ENCODE results near the gene MMEL1. TPM values are rescaled to one million over a fixed set of nuclear protein-coding genes. Genes with fewer than 3 reads are reported as not detected.

MMEL1 gene
- total RNA-seq, 1 experiment from 2014 or later = 0.46 TPM

DNA sequence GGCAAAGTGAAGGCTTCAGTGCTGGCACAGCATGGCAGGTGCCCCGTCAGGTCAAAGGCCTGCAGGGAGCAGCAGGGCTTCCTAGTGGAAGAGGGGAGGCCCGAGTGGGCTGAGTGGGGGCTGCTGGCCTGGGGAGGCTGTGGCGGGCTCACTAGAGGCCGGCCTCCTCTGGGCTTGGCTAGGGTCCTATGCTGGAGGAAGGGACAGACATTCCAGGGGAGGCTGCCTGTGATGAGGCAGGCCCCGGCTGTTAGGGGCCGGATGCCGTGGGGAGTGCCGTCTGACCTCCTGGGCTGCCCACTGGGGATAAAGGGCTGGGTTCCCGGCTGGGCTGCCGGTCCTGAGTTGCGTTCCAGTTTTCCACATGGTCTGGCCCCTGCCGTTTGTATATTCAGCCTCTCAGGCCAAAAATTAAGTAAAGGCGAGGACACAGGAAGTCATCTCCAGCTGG, 25.1 kb downstream of the MMEL1 start:
- in situ Hi-C loops (cut with HindIII; ENCODE audit: low pct_unique_long_range_greater_than_20kb, low sequenced_read_pairs) = no loop called here
- Histone ChIP-seq H3K9me3 (ENCODE audit: control insufficient read depth, insufficient read depth, low read depth, low read length) (no peaks in the 10 kb centered on the region), H3K27me3 (ENCODE audit: control insufficient read depth, insufficient read depth, low read length) (no peaks in the 10 kb centered on the region), H3K36me3 (ENCODE audit: control insufficient read depth, insufficient read depth, low read length) (no peaks in the 10 kb centered on the region), H3K4me1 (ENCODE audit: control insufficient read depth, insufficient read depth, low read length) (no peaks in the 10 kb centered on the region), H3K27ac (ENCODE audit: low read length) (no peak overlapping the region), H3K4me3 (ENCODE audit: low read depth in 2 of 2, low read length in 2 of 2) (no peak overlapping the region)
- ATAC-seq (no peak), DNase-seq (ENCODE audit: low read depth, low spot score) (no peak)
- no TSS peak for BruUV-seq (replicated peaks)
- CTCF ChIA-PET = no interaction called here
- TF ChIP-seq TCF7L2 (IDR thresholded peaks at IDR 0.05; ENCODE audit: low read depth, low read length) = no peak
- intact Hi-C loops (cut with micrococcal nuclease; ENCODE audit: unreplicated experiment) = no loop called here
- POLR2A ChIA-PET = no interaction called here

- Histone ChIP-seq H3K27me3 (ENCODE audit: control insufficient read depth, insufficient read depth, low read length) (no peaks in the 10 kb centered on the region), H3K9me3 (ENCODE audit: control insufficient read depth, insufficient read depth, low read depth, low read length) (no peaks in the 10 kb centered on the region), H3K36me3 (ENCODE audit: control insufficient read depth, insufficient read depth, low read length) (no peaks in the 10 kb centered on the region), H3K4me3 (ENCODE audit: low read depth in 2 of 2, low read length in 2 of 2) (no peak overlapping the region), H3K4me1 (ENCODE audit: control insufficient read depth, insufficient read depth, low read length) (no peaks in the 10 kb centered on the region), H3K27ac (ENCODE audit: low read length) (no peak overlapping the region)
- ATAC-seq (no peak), DNase-seq (ENCODE audit: low read depth, low spot score) (no peak)
- intact Hi-C loops (cut with micrococcal nuclease; ENCODE audit: unreplicated experiment) = no loop called here
- POLR2A ChIA-PET = no interaction called here
- TF ChIP-seq, protein P1, sequence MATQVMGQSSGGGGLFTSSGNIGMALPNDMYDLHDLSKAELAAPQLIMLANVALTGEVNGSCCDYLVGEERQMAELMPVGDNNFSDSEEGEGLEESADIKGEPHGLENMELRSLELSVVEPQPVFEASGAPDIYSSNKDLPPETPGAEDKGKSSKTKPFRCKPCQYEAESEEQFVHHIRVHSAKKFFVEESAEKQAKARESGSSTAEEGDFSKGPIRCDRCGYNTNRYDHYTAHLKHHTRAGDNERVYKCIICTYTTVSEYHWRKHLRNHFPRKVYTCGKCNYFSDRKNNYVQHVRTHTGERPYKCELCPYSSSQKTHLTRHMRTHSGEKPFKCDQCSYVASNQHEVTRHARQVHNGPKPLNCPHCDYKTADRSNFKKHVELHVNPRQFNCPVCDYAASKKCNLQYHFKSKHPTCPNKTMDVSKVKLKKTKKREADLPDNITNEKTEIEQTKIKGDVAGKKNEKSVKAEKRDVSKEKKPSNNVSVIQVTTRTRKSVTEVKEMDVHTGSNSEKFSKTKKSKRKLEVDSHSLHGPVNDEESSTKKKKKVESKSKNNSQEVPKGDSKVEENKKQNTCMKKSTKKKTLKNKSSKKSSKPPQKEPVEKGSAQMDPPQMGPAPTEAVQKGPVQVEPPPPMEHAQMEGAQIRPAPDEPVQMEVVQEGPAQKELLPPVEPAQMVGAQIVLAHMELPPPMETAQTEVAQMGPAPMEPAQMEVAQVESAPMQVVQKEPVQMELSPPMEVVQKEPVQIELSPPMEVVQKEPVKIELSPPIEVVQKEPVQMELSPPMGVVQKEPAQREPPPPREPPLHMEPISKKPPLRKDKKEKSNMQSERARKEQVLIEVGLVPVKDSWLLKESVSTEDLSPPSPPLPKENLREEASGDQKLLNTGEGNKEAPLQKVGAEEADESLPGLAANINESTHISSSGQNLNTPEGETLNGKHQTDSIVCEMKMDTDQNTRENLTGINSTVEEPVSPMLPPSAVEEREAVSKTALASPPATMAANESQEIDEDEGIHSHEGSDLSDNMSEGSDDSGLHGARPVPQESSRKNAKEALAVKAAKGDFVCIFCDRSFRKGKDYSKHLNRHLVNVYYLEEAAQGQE (IDR thresholded peaks at IDR 0.05; ENCODE audit: insufficient read depth in 1 of 2, low read depth in 2 of 2, low read length in 1 of 2) = no peak
- TF ChIP-seq TCF7L2 (IDR thresholded peaks at IDR 0.05; ENCODE audit: low read depth, low read length) (no peak), POLR2AphosphoS5 (IDR thresholded peaks at IDR 0.05; ENCODE audit: low read depth, low read length) (no peak), SIN3A (IDR thresholded peaks at IDR 0.05; ENCODE audit: borderline replicate concordance, insufficient read depth, low read depth, low read length) (no peak)
- TF ChIP-seq, protein P2, sequence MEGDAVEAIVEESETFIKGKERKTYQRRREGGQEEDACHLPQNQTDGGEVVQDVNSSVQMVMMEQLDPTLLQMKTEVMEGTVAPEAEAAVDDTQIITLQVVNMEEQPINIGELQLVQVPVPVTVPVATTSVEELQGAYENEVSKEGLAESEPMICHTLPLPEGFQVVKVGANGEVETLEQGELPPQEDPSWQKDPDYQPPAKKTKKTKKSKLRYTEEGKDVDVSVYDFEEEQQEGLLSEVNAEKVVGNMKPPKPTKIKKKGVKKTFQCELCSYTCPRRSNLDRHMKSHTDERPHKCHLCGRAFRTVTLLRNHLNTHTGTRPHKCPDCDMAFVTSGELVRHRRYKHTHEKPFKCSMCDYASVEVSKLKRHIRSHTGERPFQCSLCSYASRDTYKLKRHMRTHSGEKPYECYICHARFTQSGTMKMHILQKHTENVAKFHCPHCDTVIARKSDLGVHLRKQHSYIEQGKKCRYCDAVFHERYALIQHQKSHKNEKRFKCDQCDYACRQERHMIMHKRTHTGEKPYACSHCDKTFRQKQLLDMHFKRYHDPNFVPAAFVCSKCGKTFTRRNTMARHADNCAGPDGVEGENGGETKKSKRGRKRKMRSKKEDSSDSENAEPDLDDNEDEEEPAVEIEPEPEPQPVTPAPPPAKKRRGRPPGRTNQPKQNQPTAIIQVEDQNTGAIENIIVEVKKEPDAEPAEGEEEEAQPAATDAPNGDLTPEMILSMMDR (IDR thresholded peaks at IDR 0.05) = no peak
- no TSS peak for BruUV-seq (replicated peaks)
- CTCF ChIA-PET = no interaction called here
- in situ Hi-C loops (cut with HindIII; ENCODE audit: low pct_unique_long_range_greater_than_20kb, low sequenced_read_pairs) = no loop called here
Measured at GRCh38 chr1:2606881-2607621, 25.8 kb downstream of the MMEL1 start.

DNA sequence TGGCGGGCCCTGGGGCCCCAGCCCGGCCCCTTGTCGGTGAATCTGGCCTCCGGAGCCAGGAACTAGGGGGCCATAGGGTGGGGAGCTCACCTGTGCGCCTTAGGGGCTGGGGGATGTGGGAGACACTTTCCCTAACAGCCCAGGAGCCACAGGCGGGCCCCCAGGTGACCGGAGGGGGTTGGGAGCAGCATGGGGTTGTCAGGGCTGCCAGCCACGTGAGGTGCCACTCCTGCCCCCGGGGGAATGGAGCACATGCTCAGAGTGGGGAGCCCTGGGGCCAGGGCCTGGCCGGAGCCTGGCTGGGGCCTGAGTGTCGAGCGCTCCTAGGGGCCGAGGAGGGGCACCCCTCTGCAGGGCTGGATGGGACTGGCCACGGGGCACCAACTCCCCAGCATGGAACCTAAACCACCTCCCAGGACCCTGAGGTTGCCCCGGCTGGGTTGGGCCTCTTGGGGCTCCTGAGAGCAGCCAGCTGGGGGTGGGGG, 26.4 kb downstream of the MMEL1 start:
- no peaks in the 10 kb centered on the region for H3K27me3 ChIP-seq (ENCODE audit: control insufficient read depth, insufficient read depth, low read length)
- in situ Hi-C loops (cut with HindIII; ENCODE audit: low pct_unique_long_range_greater_than_20kb, low sequenced_read_pairs) = no loop called here
- H3K4me1 ChIP-seq (ENCODE audit: control insufficient read depth, insufficient read depth, low read length) = no peaks in the 10 kb centered on the region
- no peak overlapping the region for H3K27ac ChIP-seq (ENCODE audit: low read length)
- DNase-seq (ENCODE audit: low read depth, low spot score) = no peak
- no peak overlapping the region for H3K4me3 ChIP-seq (ENCODE audit: low read depth in 2 of 2, low read length in 2 of 2)
- intact Hi-C loops (cut with micrococcal nuclease; ENCODE audit: unreplicated experiment) = no loop called here
- ChIA-PET CTCF (no interaction called here), POLR2A (no interaction called here)
- BruUV-seq (replicated peaks) = no TSS peak
- H3K36me3 ChIP-seq (ENCODE audit: control insufficient read depth, insufficient read depth, low read length) = no peaks in the 10 kb centered on the region
- TF ChIP-seq POLR2AphosphoS5 (IDR thresholded peaks at IDR 0.05; ENCODE audit: low read depth, low read length) (no peak), TCF7L2 (IDR thresholded peaks at IDR 0.05; ENCODE audit: low read depth, low read length) (no peak), SIN3A (IDR thresholded peaks at IDR 0.05; ENCODE audit: borderline replicate concordance, insufficient read depth, low read depth, low read length) (no peak)
- TF ChIP-seq, protein P1 (IDR thresholded peaks at IDR 0.05; ENCODE audit: insufficient read depth in 1 of 2, low read depth in 2 of 2, low read length in 1 of 2) = no peak
- TF ChIP-seq, protein P2 (IDR thresholded peaks at IDR 0.05) = no peak
- no peaks in the 10 kb centered on the region for H3K9me3 ChIP-seq (ENCODE audit: control insufficient read depth, insufficient read depth, low read depth, low read length)
- no peak for ATAC-seq

Data from Panc1 (cell line).